Epidermal melanocyte (primary cell): ENCODE results near the gene KCNK4.
A peak's percentile ranks its signal among the peaks of the same experiment; 100 is the strongest.
"Not testable (repeated sequence)": the region's sequence is repeated elsewhere in the genome, so short reads cannot be mapped to it uniquely, and the experiment has no call there.

Source experiments
- DNase-seq: peaks from one replicate; pipeline ENCODE4 v3.0.0; 2011; ENCODE audit warnings: low spot score; ENCODE audit not compliant: insufficient read length

The KCNK4 gene

GRCh38 chr11:64323373-64323772 is 32.3 kb downstream of the KCNK4 start:
- no peak for DNase-seq

- DNase-seq, result not testable (repeated sequence)
Observed at GRCh38 chr11:64323984-64324383, 32.9 kb downstream of the KCNK4 start.

GRCh38 chr11:64324692-64325469 is 33.8 kb downstream of the KCNK4 start:
- DNase-seq, result no peak

GRCh38 chr11:64327375-64327774 is 36.3 kb downstream of the KCNK4 start:
- no peak for DNase-seq

- no peak for DNase-seq
Observed at GRCh38 chr11:64327993-64328392, 36.9 kb downstream of the KCNK4 start.

GRCh38 chr11:64330888-64331287 is 39.8 kb downstream of the KCNK4 start:
- no peak for DNase-seq

GRCh38 chr11:64331569-64332371 is 40.7 kb downstream of the KCNK4 start:
- no peak for DNase-seq

- no peak for DNase-seq
Observed at GRCh38 chr11:64333556-64333955, 42.5 kb downstream of the KCNK4 start.

GRCh38 chr11:64334764-64335735 is 43.9 kb downstream of the KCNK4 start:
- no peak for DNase-seq

GRCh38 chr11:64337538-64338249 is 46.6 kb downstream of the KCNK4 start:
- no peak for DNase-seq

- DNase-seq, result no peak
Observed at GRCh38 chr11:64338716-64339115, 47.6 kb downstream of the KCNK4 start.

- no peak for DNase-seq
Observed at GRCh38 chr11:64339286-64339685, 48.2 kb downstream of the KCNK4 start.

- DNase-seq, result no peak
Observed at GRCh38 chr11:64339754-64340408, 48.8 kb downstream of the KCNK4 start, which contains the start of gene CCDC88B. CCDC88B (plus strand) TSS chr11:64340204; CDS start chr11:64340267, 63 bp downstream.

- no peak for DNase-seq
Observed at GRCh38 chr11:64340671-64341335, 49.7 kb downstream of the KCNK4 start.

- no peak for DNase-seq
Observed at GRCh38 chr11:64341429-64341828, 50.3 kb downstream of the KCNK4 start.

- DNase-seq, result peak; percentile 97
Observed at GRCh38 chr11:64341851-64342791, 51.0 kb downstream of the KCNK4 start.

GRCh38 chr11:64342869-64343745 is 52.0 kb downstream of the KCNK4 start:
- DNase-seq, result no peak
